WTC11 (cell line): ENCODE data around the gene PALD1. TPM values are rescaled to one million over a fixed set of nuclear protein-coding genes. Genes with fewer than 3 reads are reported as not detected.

Source experiments
- ATAC-seq: fragments of 200-7000 bp; cut with Tn5 transposase; 2 replicates; pipeline ENCODE4 v1.10.0; 2021; ENCODE audit warnings: mild to moderate bottlenecking, moderate library complexity
- CTCF ChIA-PET: fragments of 300-600 bp; sonication (Branson Sonifier 250); formaldehyde crosslinking; loops from one replicate; lab custom pipeline; 2021; ENCODE audit warnings: antibody characterized with exemption; lab: Charles Lee
- POLR2A ChIA-PET: fragments of 350-600 bp; sonication (Branson Sonifier 250); formaldehyde crosslinking; loops from one replicate; lab custom pipeline; 2021; ENCODE audit warnings: antibody characterized with exemption; lab: Charles Lee
- DNase-seq: peaks from one replicate; pipeline ENCODE4 v3.0.0; 2021; ENCODE audit warnings: low spot score
- H3K27ac Mint-ChIP-seq: 2 replicates; pipeline ENCODE4 v1.8.0; 2021; ENCODE audit warnings: mixed read lengths
- H3K27me3 Mint-ChIP-seq: 2 replicates; pipeline ENCODE4 v1.8.0; 2021; ENCODE audit warnings: low read depth, mild to moderate bottlenecking, moderate library complexity, mixed read lengths
- H3K36me3 Mint-ChIP-seq: 2 replicates; pipeline ENCODE4 v1.8.0; 2021; ENCODE audit warnings: mixed read lengths
- H3K4me1 Mint-ChIP-seq: 2 replicates; pipeline ENCODE4 v1.8.0; 2022; ENCODE audit warnings: mixed read lengths
- H3K4me3 Mint-ChIP-seq: 2 replicates; pipeline ENCODE4 v1.8.0; 2021; ENCODE audit warnings: mild to moderate bottlenecking, moderate library complexity, mixed read lengths
- H3K9me3 Mint-ChIP-seq: 2 replicates; pipeline ENCODE4 v1.8.0; 2021; ENCODE audit warnings: mixed read lengths
- CREM ChIP-seq: sonication (generic); formaldehyde crosslinking; IDR thresholded peaks from 2 replicates; pipeline ENCODE4 v1.8.1; 2022; ENCODE audit warnings: mild to moderate bottlenecking, missing genetic modification reagents, moderate library complexity
- E2F4 ChIP-seq: sonication (generic); formaldehyde crosslinking; IDR thresholded peaks from 2 replicates; pipeline ENCODE4 v1.8.1; 2022; ENCODE audit warnings: low read depth, mild to moderate bottlenecking, moderate library complexity, missing genetic modification reagents, borderline replicate concordance
- ELF4 ChIP-seq: sonication (generic); formaldehyde crosslinking; IDR thresholded peaks from 2 replicates; pipeline ENCODE4 v1.8.1; 2022; ENCODE audit warnings: low read depth, mild to moderate bottlenecking, moderate library complexity, missing genetic modification reagents
- JAZF1 ChIP-seq: fragments of 250-450 bp; sonication (Bioruptor Pico); IDR thresholded peaks from 2 replicates; pipeline ENCODE4 v1.9.0; 2021; ENCODE audit warnings: moderate library complexity, mild to moderate bottlenecking, inconsistent platforms
- JUN ChIP-seq: sonication (generic); formaldehyde crosslinking; IDR thresholded peaks from 2 replicates; pipeline ENCODE4 v1.8.0; 2023; ENCODE audit warnings: mild to moderate bottlenecking, missing genetic modification reagents
- OVOL2 ChIP-seq: fragments of 250-450 bp; sonication (Bioruptor Pico); IDR thresholded peaks from 2 replicates; pipeline ENCODE4 v1.9.0; 2021; ENCODE audit warnings: mild to moderate bottlenecking, borderline replicate concordance
- SP1 ChIP-seq: sonication (generic); formaldehyde crosslinking; conservative IDR thresholded peaks from 2 replicates; pipeline ENCODE4 v1.8.1; 2022; ENCODE audit warnings: missing genetic modification reagents
- ZNF219 ChIP-seq: sonication (generic); formaldehyde crosslinking; IDR thresholded peaks from 2 replicates; pipeline ENCODE4 v1.8.0; 2023; ENCODE audit warnings: missing genetic modification reagents, mild to moderate bottlenecking, borderline replicate concordance
- ZNF263 ChIP-seq: sonication (generic); formaldehyde crosslinking; IDR thresholded peaks from 2 replicates; pipeline ENCODE4 v1.8.1; 2022; ENCODE audit warnings: low read depth, mild to moderate bottlenecking, moderate library complexity, missing genetic modification reagents
- ZNF317 ChIP-seq: sonication (generic); formaldehyde crosslinking; IDR thresholded peaks from 2 replicates; pipeline ENCODE4 v1.8.1; 2023; ENCODE audit warnings: low read depth, mild to moderate bottlenecking, moderate library complexity, missing genetic modification reagents, borderline replicate concordance
- ZNF512 ChIP-seq: sonication (generic); formaldehyde crosslinking; IDR thresholded peaks from 2 replicates; pipeline ENCODE4 v1.8.1; 2022; ENCODE audit warnings: missing genetic modification reagents, borderline replicate concordance
- ZSCAN18 ChIP-seq: fragments of 250-450 bp; sonication (Bioruptor Pico); IDR thresholded peaks from 2 replicates; pipeline ENCODE4 v2.1.2; 2022; ENCODE audit warnings: mild to moderate bottlenecking, moderate library complexity
- total RNA-seq: library from RNA; stranded (reverse); gene quantifications from 3 replicates; pipeline ENCODE4 v1.2.3, GENCODE V29; 2021
- TF ChIP-seq, protein P1 (sequence below): sonication (generic); formaldehyde crosslinking; IDR thresholded peaks from 2 replicates; pipeline ENCODE4 v1.8.1; 2023; ENCODE audit warnings: mild to moderate bottlenecking, missing genetic modification reagents, moderate library complexity
- TF ChIP-seq, protein P2 (sequence below): sonication (generic); formaldehyde crosslinking; IDR thresholded peaks from 2 replicates; pipeline ENCODE4 v1.8.0; 2022; ENCODE audit warnings: mild to moderate bottlenecking, missing genetic modification reagents
- TF ChIP-seq, protein P3 (sequence below): fragments of 250-450 bp; sonication (Bioruptor Pico); IDR thresholded peaks from 2 replicates; pipeline ENCODE4 v1.9.0; 2021; ENCODE audit warnings: mild to moderate bottlenecking
- TF ChIP-seq, protein P4 (sequence below): fragments of 250-450 bp; sonication (Bioruptor Pico); IDR thresholded peaks from 2 replicates; pipeline ENCODE4 v1.8.0; 2021; ENCODE audit warnings: mild to moderate bottlenecking

The PALD1 gene
- total RNA-seq, 1 experiment from 2014 or later = 43.6 TPM

GRCh38 chr10:70590655-70591416 lies 112.3 kb downstream of the PALD1 start:
- DNase-seq (no peak), ATAC-seq (no peak)
- H3K4me1 Mint-ChIP-seq = peaks cover 11% of the 10 kb centered on the region
- H3K36me3 Mint-ChIP-seq = no peaks in the 10 kb centered on the region
- H3K9me3 Mint-ChIP-seq = no peaks in the 10 kb centered on the region
- no peaks in the 10 kb centered on the region; the same call in 1 of the 2 replicates for H3K27me3 Mint-ChIP-seq
- POLR2A ChIA-PET = no interaction called here
- no peak overlapping the region for H3K4me3 Mint-ChIP-seq
- no peak overlapping the region for H3K27ac Mint-ChIP-seq
- no peak for TF ChIP-seq ZNF219 (CRISPR knock-in tag)
- TF ChIP-seq, protein P1, sequence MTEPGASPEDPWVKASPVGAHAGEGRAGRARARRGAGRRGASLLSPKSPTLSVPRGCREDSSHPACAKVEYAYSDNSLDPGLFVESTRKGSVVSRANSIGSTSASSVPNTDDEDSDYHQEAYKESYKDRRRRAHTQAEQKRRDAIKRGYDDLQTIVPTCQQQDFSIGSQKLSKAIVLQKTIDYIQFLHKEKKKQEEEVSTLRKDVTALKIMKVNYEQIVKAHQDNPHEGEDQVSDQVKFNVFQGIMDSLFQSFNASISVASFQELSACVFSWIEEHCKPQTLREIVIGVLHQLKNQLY (CRISPR knock-in tag) = no peak
- CTCF ChIA-PET = interaction anchor here (1.3 to 2.7 kb wide), 3 partner anchors 32 to 129 kb away, joined by 3 to 8 read pairs (median 3); no protein-coding TSS in a partner anchor

- no peak for TF ChIP-seq ZSCAN18
- no peak for TF ChIP-seq CREM
- TF ChIP-seq JUN (CRISPR knock-in tag) = no peak
- no peak for TF ChIP-seq E2F4 (CRISPR knock-in tag)
- TF ChIP-seq OVOL2 = no peak
- TF ChIP-seq SP1 (CRISPR knock-in tag) = no peak
- TF ChIP-seq, protein P2, sequence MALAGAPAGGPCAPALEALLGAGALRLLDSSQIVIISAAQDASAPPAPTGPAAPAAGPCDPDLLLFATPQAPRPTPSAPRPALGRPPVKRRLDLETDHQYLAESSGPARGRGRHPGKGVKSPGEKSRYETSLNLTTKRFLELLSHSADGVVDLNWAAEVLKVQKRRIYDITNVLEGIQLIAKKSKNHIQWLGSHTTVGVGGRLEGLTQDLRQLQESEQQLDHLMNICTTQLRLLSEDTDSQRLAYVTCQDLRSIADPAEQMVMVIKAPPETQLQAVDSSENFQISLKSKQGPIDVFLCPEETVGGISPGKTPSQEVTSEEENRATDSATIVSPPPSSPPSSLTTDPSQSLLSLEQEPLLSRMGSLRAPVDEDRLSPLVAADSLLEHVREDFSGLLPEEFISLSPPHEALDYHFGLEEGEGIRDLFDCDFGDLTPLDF (CRISPR knock-in tag) = no peak
- TF ChIP-seq ZNF512 = no peak
- no peak for TF ChIP-seq ZNF263
- TF ChIP-seq ZNF317 (CRISPR knock-in tag) = no peak
- TF ChIP-seq, protein P3, sequence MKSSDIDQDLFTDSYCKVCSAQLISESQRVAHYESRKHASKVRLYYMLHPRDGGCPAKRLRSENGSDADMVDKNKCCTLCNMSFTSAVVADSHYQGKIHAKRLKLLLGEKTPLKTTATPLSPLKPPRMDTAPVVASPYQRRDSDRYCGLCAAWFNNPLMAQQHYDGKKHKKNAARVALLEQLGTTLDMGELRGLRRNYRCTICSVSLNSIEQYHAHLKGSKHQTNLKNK (CRISPR knock-in tag) = no peak
- TF ChIP-seq, protein P1 (CRISPR knock-in tag) = no peak
- TF ChIP-seq, protein P4, sequence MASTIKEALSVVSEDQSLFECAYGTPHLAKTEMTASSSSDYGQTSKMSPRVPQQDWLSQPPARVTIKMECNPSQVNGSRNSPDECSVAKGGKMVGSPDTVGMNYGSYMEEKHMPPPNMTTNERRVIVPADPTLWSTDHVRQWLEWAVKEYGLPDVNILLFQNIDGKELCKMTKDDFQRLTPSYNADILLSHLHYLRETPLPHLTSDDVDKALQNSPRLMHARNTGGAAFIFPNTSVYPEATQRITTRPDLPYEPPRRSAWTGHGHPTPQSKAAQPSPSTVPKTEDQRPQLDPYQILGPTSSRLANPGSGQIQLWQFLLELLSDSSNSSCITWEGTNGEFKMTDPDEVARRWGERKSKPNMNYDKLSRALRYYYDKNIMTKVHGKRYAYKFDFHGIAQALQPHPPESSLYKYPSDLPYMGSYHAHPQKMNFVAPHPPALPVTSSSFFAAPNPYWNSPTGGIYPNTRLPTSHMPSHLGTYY (CRISPR knock-in tag) = no peak
- TF ChIP-seq ELF4 = no peak
- no peak for TF ChIP-seq JAZF1 (CRISPR knock-in tag)
- no peaks in the 10 kb centered on the region for H3K9me3 Mint-ChIP-seq
- ATAC-seq (no peak), DNase-seq (no peak)
- H3K4me3 Mint-ChIP-seq = no peak overlapping the region
- H3K27me3 Mint-ChIP-seq = no peaks in the 10 kb centered on the region; the same call in 1 of the 2 replicates
- H3K36me3 Mint-ChIP-seq = no peaks in the 10 kb centered on the region
- H3K27ac Mint-ChIP-seq = no peak overlapping the region
- ChIA-PET CTCF (interaction anchor here (1.2 to 1.4 kb wide), 2 partner anchors 33 to 131 kb away, joined by 3 to 4 read pairs; no protein-coding TSS in a partner anchor), POLR2A (no interaction called here)
- peaks cover 14% of the 10 kb centered on the region for H3K4me1 Mint-ChIP-seq
Observed at GRCh38 chr10:70592186-70592735, 113.7 kb downstream of the PALD1 start.
